Mucosa of rectum (tissue), 2 donors: ENCODE measurements around the gene MYF5.
"Not testable (repeated sequence)": the region's sequence is repeated elsewhere in the genome, so short reads cannot be mapped to it uniquely, and the experiment has no call there.

Experiments used
- H3K27ac ChIP-seq, 2 donors: one replicate each; pipeline ENCODE4 v1.7.0; 2013; ENCODE audit warnings: inconsistent platforms in 2 of 2, low read depth in 2 of 2, low read length in 2 of 2
- H3K27me3 ChIP-seq, 2 donors: one replicate each; pipeline ENCODE4 v1.7.0; 2013; ENCODE audit warnings: low read length in 2 of 2; ENCODE audit not compliant: control insufficient read depth in 2 of 2, insufficient read depth in 2 of 2
- H3K36me3 ChIP-seq, 2 donors: one replicate each; pipeline ENCODE4 v1.7.0; 2013; ENCODE audit warnings: low read length in 2 of 2; ENCODE audit not compliant: control insufficient read depth in 2 of 2, insufficient read depth in 2 of 2
- H3K4me1 ChIP-seq, 2 donors: one replicate each; pipeline ENCODE4 v1.7.0; 2013; ENCODE audit warnings: low read length in 2 of 2, mild to moderate bottlenecking in 1 of 2; ENCODE audit not compliant: control insufficient read depth in 2 of 2, insufficient read depth in 2 of 2
- H3K4me3 ChIP-seq, 2 donors: one replicate each; pipeline ENCODE4 v1.7.0; 2013; ENCODE audit warnings: low read length in 2 of 2
- H3K9ac ChIP-seq, 2 donors: one replicate each; pipeline ENCODE4 v1.7.0; 2013; ENCODE audit warnings: low read length in 2 of 2, low read depth in 1 of 2, mild to moderate bottlenecking in 1 of 2
- H3K9me3 ChIP-seq, 2 donors: one replicate each; pipeline ENCODE4 v1.7.0; 2013; ENCODE audit warnings: low read length in 2 of 2; ENCODE audit not compliant: control insufficient read depth in 2 of 2
- donor health status: healthy.
- donor health status: Normal muscosa, but diverticular disease.

Gene MYF5

GRCh38 chr12:80716696-80717469 is at the start of gene MYF5:
TSS of gene MYF5 (plus strand) at chr12:80716912. CDS start at chr12:80717064, 152 bp downstream.
- Histone ChIP-seq H3K4me3 (no peak within 1 kb of the TSS), H3K4me1 (no peaks in the 10 kb centered on the region), H3K9me3 (no peaks in the 10 kb centered on the region), H3K9ac (no peak within 1 kb of the TSS), H3K27ac (no peak within 1 kb of the TSS), H3K27me3 (peaks cover 0 to 9% of the 10 kb centered on the region in 2 donors), H3K36me3 (no peaks in the 10 kb centered on the region)

GRCh38 chr12:80670214-80670613 is 46.5 kb upstream of the MYF5 start:
- Histone ChIP-seq H3K4me3 (no peak overlapping the region), H3K27ac (no peak overlapping the region)

GRCh38 chr12:80676042-80676636 is 40.6 kb upstream of the MYF5 start:
- H3K9me3 ChIP-seq, H3K27me3 ChIP-seq, H3K27ac ChIP-seq, H3K4me1 ChIP-seq, H3K4me3 ChIP-seq, H3K9ac ChIP-seq, H3K36me3 ChIP-seq: not testable (repeated sequence)

More at GRCh38 chr12:80670214-80670613, 46.5 kb upstream of the MYF5 start:
- Histone ChIP-seq H3K9ac (no peak overlapping the region), H3K4me1 (no peaks in the 10 kb centered on the region), H3K36me3 (no peaks in the 10 kb centered on the region), H3K27me3 (no peaks in the 10 kb centered on the region), H3K9me3 (no peaks in the 10 kb centered on the region)

- Histone ChIP-seq H3K4me3 (no peak overlapping the region), H3K4me1 (no peaks in the 10 kb centered on the region), H3K9ac (no peak overlapping the region), H3K27ac (no peak overlapping the region), H3K9me3 (no peaks in the 10 kb centered on the region), H3K36me3 (no peaks in the 10 kb centered on the region), H3K27me3 (no peaks in the 10 kb centered on the region)
Observed at GRCh38 chr12:80676856-80677255, 39.9 kb upstream of the MYF5 start.

GRCh38 chr12:80677994-80678393 is 38.7 kb upstream of the MYF5 start:
- Histone ChIP-seq H3K9me3 (no peaks in the 10 kb centered on the region), H3K27ac (no peak overlapping the region), H3K9ac (no peak overlapping the region), H3K27me3 (no peaks in the 10 kb centered on the region), H3K36me3 (no peaks in the 10 kb centered on the region), H3K4me1 (no peaks in the 10 kb centered on the region), H3K4me3 (no peak overlapping the region)

GRCh38 chr12:80679346-80680131 is 37.2 kb upstream of the MYF5 start:
- Histone ChIP-seq H3K4me3 (no peak overlapping the region), H3K4me1 (no peaks in the 10 kb centered on the region), H3K27ac (no peak overlapping the region), H3K27me3 (no peaks in the 10 kb centered on the region), H3K9ac (no peak overlapping the region), H3K9me3 (no peaks in the 10 kb centered on the region), H3K36me3 (no peaks in the 10 kb centered on the region)

GRCh38 chr12:80681287-80681686 is 35.4 kb upstream of the MYF5 start:
- H3K9ac ChIP-seq = no peak overlapping the region
- no peak overlapping the region for H3K27ac ChIP-seq

GRCh38 chr12:80681786-80682185 is 34.9 kb upstream of the MYF5 start:
- Histone ChIP-seq H3K9me3 (no peaks in the 10 kb centered on the region), H3K9ac (no peak overlapping the region), H3K36me3 (no peaks in the 10 kb centered on the region), H3K4me3 (no peak overlapping the region), H3K27ac (no peak overlapping the region), H3K4me1 (no peaks in the 10 kb centered on the region), H3K27me3 (no peaks in the 10 kb centered on the region)

More at GRCh38 chr12:80681287-80681686, 35.4 kb upstream of the MYF5 start:
- H3K4me3 ChIP-seq = no peak overlapping the region
- no peaks in the 10 kb centered on the region for H3K9me3 ChIP-seq
- no peaks in the 10 kb centered on the region for H3K27me3 ChIP-seq
- H3K36me3 ChIP-seq = no peaks in the 10 kb centered on the region
- H3K4me1 ChIP-seq = no peaks in the 10 kb centered on the region

- no peaks in the 10 kb centered on the region for H3K27me3 ChIP-seq
- no peak overlapping the region for H3K27ac ChIP-seq
- no peak overlapping the region for H3K4me3 ChIP-seq
- no peaks in the 10 kb centered on the region for H3K9me3 ChIP-seq
- H3K9ac ChIP-seq = no peak overlapping the region
- H3K36me3 ChIP-seq = no peaks in the 10 kb centered on the region
- no peaks in the 10 kb centered on the region for H3K4me1 ChIP-seq
Observed at GRCh38 chr12:80684077-80684495, 32.6 kb upstream of the MYF5 start.

GRCh38 chr12:80690090-80690489 is 26.6 kb upstream of the MYF5 start:
- no peak overlapping the region for H3K4me3 ChIP-seq
- H3K36me3 ChIP-seq = no peaks in the 10 kb centered on the region
- H3K9ac ChIP-seq = no peak overlapping the region
- H3K27ac ChIP-seq = no peak overlapping the region
- no peaks in the 10 kb centered on the region for H3K4me1 ChIP-seq
- no peaks in the 10 kb centered on the region for H3K27me3 ChIP-seq
- no peaks in the 10 kb centered on the region for H3K9me3 ChIP-seq
